Immature natural killer cell (primary cell): ENCODE measurements around the gene GCNT2. TPM values are rescaled to one million over a fixed set of nuclear protein-coding genes. Genes with fewer than 3 reads are reported as not detected.
"Not testable (repeated sequence)": the region's sequence is repeated elsewhere in the genome, so short reads cannot be mapped to it uniquely, and the experiment has no call there.

Source experiments
- DNase-seq, 3 donors: peaks; one replicate each; pipeline ENCODE4 v3.0.0; 2022; ENCODE audit warnings: mixed read lengths in 1 of 3
- H3K27ac Mint-ChIP-seq, 6 donors: one replicate each; pipeline ENCODE4 v1.8.0; 2020; ENCODE audit warnings: mixed read lengths in 6 of 6, mild to moderate bottlenecking in 5 of 6, inconsistent platforms in 4 of 6, moderate library complexity in 3 of 6
- H3K27me3 Mint-ChIP-seq, 3 donors: one replicate each; pipeline ENCODE4 v1.8.0; 2020 to 2021; ENCODE audit warnings: low read depth in 3 of 3, mild to moderate bottlenecking in 3 of 3, mixed read lengths in 3 of 3, moderate library complexity in 3 of 3, inconsistent platforms in 1 of 3
- H3K36me3 Mint-ChIP-seq, 3 donors: one replicate each; pipeline ENCODE4 v1.8.0; 2020; ENCODE audit warnings: mixed read lengths in 3 of 3, inconsistent platforms in 2 of 3, mild to moderate bottlenecking in 2 of 3
- H3K4me1 Mint-ChIP-seq, 2 donors: one replicate each; pipeline ENCODE4 v1.8.0; 2020; ENCODE audit warnings: inconsistent platforms in 2 of 2, mild to moderate bottlenecking in 2 of 2, mixed read lengths in 2 of 2, moderate library complexity in 1 of 2
- H3K4me3 Mint-ChIP-seq, 5 donors: one replicate each; pipeline ENCODE4 v1.8.0; 2020; ENCODE audit warnings: mild to moderate bottlenecking in 5 of 5, mixed read lengths in 5 of 5, inconsistent platforms in 3 of 5, moderate library complexity in 3 of 5
- H3K9me3 Mint-ChIP-seq, 6 donors: one replicate each; pipeline ENCODE4 v1.8.0; 2020; ENCODE audit warnings: mild to moderate bottlenecking in 6 of 6, mixed read lengths in 6 of 6, inconsistent platforms in 4 of 6, moderate library complexity in 3 of 6
- polyA plus RNA-seq, 3 donors: library from polyadenylated mRNA; unstranded; fragments of 300-500 nt; fragmentation: Illumina TruSeq; gene quantifications; one replicate each; pipeline ENCODE4 v1.2.3, GENCODE V29; 2021

Gene GCNT2
- polyA plus RNA-seq, 3 donors from 2014 or later, result 0.47 to 0.64 TPM; not detected in 1

- not testable (repeated sequence) for H3K4me1 Mint-ChIP-seq, H3K27ac Mint-ChIP-seq, H3K4me3 Mint-ChIP-seq, H3K27me3 Mint-ChIP-seq, H3K9me3 Mint-ChIP-seq, DNase-seq, H3K36me3 Mint-ChIP-seq
Observed at GRCh38 chr6:10491905-10492304, 29.2 kb upstream of the GCNT2 start.

DNA sequence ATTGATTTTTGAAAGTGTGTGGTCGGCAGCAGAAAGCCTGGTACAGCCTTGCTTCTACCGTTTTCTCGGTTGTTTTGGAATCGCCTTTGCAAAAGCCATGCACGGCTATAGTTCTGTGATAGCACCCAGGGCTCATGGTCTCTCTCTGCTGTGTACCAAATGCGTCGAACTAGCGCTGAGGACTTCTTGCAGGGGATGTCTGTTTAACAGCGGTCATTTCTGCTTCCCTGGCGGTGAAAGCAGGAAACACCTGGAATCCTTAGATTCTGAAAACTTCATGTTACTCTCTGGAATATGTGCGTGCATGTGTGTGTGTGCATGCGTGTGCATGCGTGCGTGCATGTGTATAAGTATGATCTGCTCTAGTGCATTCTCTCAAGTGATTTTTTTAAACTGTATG lies 26.1 kb upstream of the GCNT2 start:
- H3K27me3 Mint-ChIP-seq, result peaks cover 0 to 7% (median 6%) of the 10 kb centered on the region in 3 donors
- no peak overlapping the region for H3K4me3 Mint-ChIP-seq
- no peaks in the 10 kb centered on the region for H3K36me3 Mint-ChIP-seq
- no peaks in the 10 kb centered on the region for H3K4me1 Mint-ChIP-seq
- H3K9me3 Mint-ChIP-seq, result peaks cover 0 to 5% (median 0%) of the 10 kb centered on the region in 6 donors
- DNase-seq, result no peak
- H3K27ac Mint-ChIP-seq, result no peak overlapping the region

GRCh38 chr6:10505529-10505928 lies 15.6 kb upstream of the GCNT2 start:
- Mint-ChIP-seq H3K9me3 (no peaks in the 10 kb centered on the region), H3K4me3 (no peak overlapping the region), H3K36me3 (no peaks in the 10 kb centered on the region), H3K27ac (no peak overlapping the region), H3K27me3 (peaks cover 5 to 12% (median 6%) of the 10 kb centered on the region in 3 donors), H3K4me1 (peaks cover 7 to 10% of the 10 kb centered on the region in 2 donors)
- no peak for DNase-seq

- DNase-seq, result no peak
- Mint-ChIP-seq H3K27me3 (peaks cover 3 to 10% (median 3%) of the 10 kb centered on the region in 3 donors), H3K9me3 (no peaks in the 10 kb centered on the region), H3K4me1 (peaks cover 9 to 13% of the 10 kb centered on the region in 2 donors), H3K4me3 (no peak overlapping the region), H3K36me3 (no peaks in the 10 kb centered on the region), H3K27ac (no peak overlapping the region)
Observed at GRCh38 chr6:10507298-10507697, 13.9 kb upstream of the GCNT2 start.

DNA sequence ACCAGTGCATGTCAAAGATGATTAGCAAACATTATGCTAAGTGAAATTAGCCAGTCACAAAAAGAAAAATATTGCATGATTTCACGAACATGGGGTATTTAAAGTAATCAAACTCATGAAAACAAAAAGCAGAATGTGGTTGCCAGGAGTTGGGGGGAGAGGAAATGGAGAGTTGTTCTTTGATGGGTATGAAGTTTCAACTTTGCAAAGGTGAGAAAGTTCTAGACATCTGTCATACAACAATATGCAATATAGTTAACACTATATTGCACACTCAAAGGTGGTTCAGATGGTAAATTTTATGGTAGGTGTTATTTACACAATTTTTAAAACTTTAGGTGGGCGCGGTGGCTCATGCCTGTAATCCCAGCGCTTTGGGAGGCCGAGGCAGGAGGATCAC lies 13.4 kb upstream of the GCNT2 start:
- H3K4me3 Mint-ChIP-seq, result no peak overlapping the region
- peaks cover 2 to 6% (median 3%) of the 10 kb centered on the region in 3 donors for H3K27me3 Mint-ChIP-seq
- DNase-seq, result no peak
- H3K27ac Mint-ChIP-seq, result peak overlapping the region in 1 of 6 donors; percentile 3
- H3K9me3 Mint-ChIP-seq, result no peaks in the 10 kb centered on the region
- H3K36me3 Mint-ChIP-seq, result no peaks in the 10 kb centered on the region
- peaks cover 9 to 13% of the 10 kb centered on the region in 2 donors for H3K4me1 Mint-ChIP-seq

- peaks cover 2 to 6% (median 5%) of the 10 kb centered on the region in 3 donors for H3K27me3 Mint-ChIP-seq
- peak; percentile 21 to 39 (median 31) for DNase-seq
- no peak overlapping the region for H3K4me3 Mint-ChIP-seq
- peaks cover 9 to 13% of the 10 kb centered on the region in 2 donors for H3K4me1 Mint-ChIP-seq
- no peaks in the 10 kb centered on the region for H3K9me3 Mint-ChIP-seq
- no peaks in the 10 kb centered on the region for H3K36me3 Mint-ChIP-seq
- H3K27ac Mint-ChIP-seq, result no peak overlapping the region
Observed at GRCh38 chr6:10510592-10511367, 10.4 kb upstream of the GCNT2 start.

- Mint-ChIP-seq H3K4me1 (peaks cover 9 to 13% of the 10 kb centered on the region in 2 donors), H3K4me3 (no peak overlapping the region), H3K36me3 (no peaks in the 10 kb centered on the region), H3K27me3 (peaks cover 0 to 6% (median 3%) of the 10 kb centered on the region in 3 donors), H3K9me3 (no peaks in the 10 kb centered on the region), H3K27ac (no peak overlapping the region)
- DNase-seq, result no peak
Observed at GRCh38 chr6:10511477-10511876, 9.7 kb upstream of the GCNT2 start.

DNA sequence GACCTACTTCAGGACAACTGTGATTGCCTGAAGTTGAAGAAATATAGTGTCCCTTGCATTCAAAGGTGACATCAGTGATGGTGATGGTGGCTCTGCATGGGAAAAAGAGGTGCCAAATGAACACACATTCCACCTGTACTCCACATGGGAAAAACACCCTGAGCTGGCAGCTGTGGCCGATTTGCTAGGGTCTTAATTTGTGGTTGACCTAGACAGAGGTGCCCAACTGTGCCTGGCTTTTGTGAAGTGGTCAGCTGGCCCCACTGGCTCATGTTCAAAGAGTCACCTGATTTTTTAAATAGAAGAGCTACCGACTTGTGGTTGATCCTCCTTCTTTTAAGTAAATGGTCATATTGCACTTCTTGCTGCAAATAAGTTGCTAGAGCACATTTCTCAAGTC lies 7.6 kb upstream of the GCNT2 start:
- Mint-ChIP-seq H3K4me1 (peaks cover 3 to 5% of the 10 kb centered on the region in 2 donors), H3K27ac (no peak overlapping the region), H3K27me3 (peaks cover 0 to 3% (median 0%) of the 10 kb centered on the region in 3 donors), H3K36me3 (no peaks in the 10 kb centered on the region), H3K9me3 (no peaks in the 10 kb centered on the region), H3K4me3 (no peak overlapping the region)
- DNase-seq, result no peak

DNA sequence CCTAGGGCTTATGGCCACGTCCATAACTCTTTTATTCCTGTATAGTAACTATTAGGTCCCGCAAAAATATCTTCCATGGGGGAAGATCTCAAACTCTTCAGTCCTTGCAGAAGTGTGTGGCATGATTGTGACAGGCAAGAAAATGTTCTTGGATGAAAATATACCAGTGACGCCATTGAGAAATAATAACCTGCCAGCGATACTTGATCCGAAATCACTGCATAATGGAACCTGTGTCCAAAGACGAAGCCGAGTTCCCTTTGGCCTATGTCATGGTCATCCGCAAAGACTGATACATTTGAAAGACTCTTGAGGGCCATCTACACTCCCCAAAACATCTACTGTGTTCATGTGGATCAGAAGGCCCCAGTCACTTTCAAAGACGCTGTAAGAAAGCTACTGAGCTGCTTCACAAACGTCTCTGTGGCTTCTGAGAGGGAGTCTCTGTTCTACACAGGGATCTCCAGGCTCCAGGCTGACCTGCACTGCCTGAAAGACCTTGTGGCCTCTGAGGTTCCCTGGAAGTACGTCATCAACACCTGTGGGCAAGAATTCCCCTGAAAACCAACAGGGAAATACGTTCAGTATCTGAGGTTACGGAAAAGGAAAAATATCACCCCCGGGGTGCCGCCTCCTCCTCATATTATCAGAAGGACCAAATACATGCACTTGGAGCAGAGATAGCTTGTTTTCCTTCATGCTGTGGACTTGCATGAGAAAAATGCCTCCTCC lies 6.9 kb upstream of the GCNT2 start:
- H3K27me3 Mint-ChIP-seq, result peaks cover 0 to 5% (median 2%) of the 10 kb centered on the region in 3 donors
- DNase-seq, result no peak
- peaks cover 3 to 5% of the 10 kb centered on the region in 2 donors for H3K4me1 Mint-ChIP-seq
- no peaks in the 10 kb centered on the region for H3K9me3 Mint-ChIP-seq
- no peak overlapping the region for H3K27ac Mint-ChIP-seq
- H3K4me3 Mint-ChIP-seq, result no peak overlapping the region
- H3K36me3 Mint-ChIP-seq, result no peaks in the 10 kb centered on the region

DNA sequence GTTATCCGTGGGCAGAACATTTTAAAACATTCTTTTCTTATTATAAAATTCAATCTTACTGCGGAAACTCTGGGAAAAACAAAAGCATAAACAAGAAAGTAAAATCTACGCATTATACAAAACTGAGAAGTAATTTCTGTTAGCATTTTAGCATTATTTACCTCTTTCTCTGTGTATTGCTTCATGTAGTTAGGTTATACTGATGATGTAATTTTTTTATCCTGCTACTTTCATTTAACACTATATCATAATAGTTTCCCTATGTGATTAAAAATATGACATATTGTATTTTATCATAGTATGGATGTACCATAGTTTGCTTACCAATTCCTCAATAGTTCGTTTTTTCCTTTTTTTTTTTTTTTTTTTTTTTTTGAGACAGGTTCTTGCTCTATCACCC lies 4.2 kb upstream of the GCNT2 start:
- H3K36me3 Mint-ChIP-seq, result no peaks in the 10 kb centered on the region
- H3K9me3 Mint-ChIP-seq, result no peaks in the 10 kb centered on the region
- H3K27ac Mint-ChIP-seq, result no peak overlapping the region
- H3K27me3 Mint-ChIP-seq, result peaks cover under 1 to 9% (median 8%) of the 10 kb centered on the region in 3 donors
- no peaks in the 10 kb centered on the region for H3K4me1 Mint-ChIP-seq
- no peak overlapping the region for H3K4me3 Mint-ChIP-seq
- no peak for DNase-seq

DNA sequence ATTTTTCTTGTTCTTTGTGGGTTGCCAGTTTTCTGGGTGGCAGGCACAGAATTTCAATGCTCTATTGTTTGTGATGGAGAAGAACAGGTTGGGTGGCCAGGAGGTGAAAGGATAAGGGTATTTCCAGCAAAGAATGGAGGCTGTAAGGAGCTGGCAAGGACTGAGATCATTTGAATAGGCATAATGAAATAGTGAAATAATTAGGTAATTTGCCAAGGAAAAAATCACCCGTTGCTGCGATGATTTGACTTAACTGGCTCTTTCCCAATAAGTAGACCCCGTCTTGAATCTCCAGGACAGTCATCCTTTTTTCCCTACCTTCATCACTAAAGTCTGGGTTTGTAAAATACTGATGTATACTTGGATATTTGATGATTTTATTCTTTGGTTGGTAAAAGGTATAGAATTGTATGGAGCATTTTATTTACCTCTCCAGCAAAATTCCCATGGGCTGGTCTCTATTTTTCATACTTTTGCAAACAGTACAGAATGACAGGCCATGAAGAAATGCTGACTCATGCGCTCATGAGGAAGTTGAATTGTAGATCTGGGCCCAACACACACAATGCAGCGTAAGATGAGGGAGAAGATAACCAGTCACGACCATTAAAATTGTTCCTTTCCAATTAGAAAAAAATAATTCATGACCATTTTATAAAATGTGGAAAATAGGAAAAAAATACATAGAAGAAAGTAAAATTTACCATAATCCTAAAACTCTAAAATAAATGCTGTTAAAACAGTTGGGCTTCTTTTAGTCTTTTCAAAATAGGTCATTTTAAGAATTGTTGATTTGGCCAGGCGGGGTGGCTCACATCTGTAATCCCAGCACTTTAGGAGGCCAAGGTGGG lies 2.4 kb upstream of the GCNT2 start:
- Mint-ChIP-seq H3K4me3 (no peak overlapping the region), H3K9me3 (no peaks in the 10 kb centered on the region), H3K27me3 (peaks cover 4 to 11% (median 9%) of the 10 kb centered on the region in 3 donors), H3K36me3 (no peaks in the 10 kb centered on the region), H3K27ac (no peak overlapping the region), H3K4me1 (no peaks in the 10 kb centered on the region)
- DNase-seq, result no peak

- peaks cover 4 to 12% (median 9%) of the 10 kb centered on the region in 3 donors for H3K27me3 Mint-ChIP-seq
- H3K4me1 Mint-ChIP-seq, H3K9me3 Mint-ChIP-seq, H3K36me3 Mint-ChIP-seq, H3K4me3 Mint-ChIP-seq, DNase-seq, H3K27ac Mint-ChIP-seq: not testable (repeated sequence)
Observed at GRCh38 chr6:10519408-10519697, 1.8 kb upstream of the GCNT2 start.

DNA sequence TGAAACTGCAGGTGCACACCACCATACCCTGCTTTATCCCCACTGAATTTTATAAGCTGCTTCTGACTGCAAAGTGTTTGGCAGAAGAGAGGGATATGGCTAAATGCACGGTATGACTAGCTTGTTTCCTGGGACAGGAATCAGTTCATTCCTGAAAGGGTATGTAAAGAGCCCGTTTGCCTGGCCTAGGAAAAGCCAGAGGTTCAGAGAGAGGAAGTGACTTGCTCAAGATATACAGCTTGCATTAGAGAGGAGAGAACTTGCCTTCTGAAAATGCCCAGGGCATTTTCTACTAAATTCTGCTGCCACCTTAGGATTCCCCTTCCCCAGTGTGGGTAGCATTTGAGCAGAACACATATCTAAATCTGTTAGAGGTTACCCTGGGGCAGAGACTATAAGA lies 683 bp upstream of the GCNT2 start:
- Mint-ChIP-seq H3K27ac (no peak overlapping the region), H3K27me3 (peaks cover 4 to 12% (median 9%) of the 10 kb centered on the region in 3 donors), H3K4me3 (no peak overlapping the region), H3K36me3 (no peaks in the 10 kb centered on the region), H3K4me1 (no peaks in the 10 kb centered on the region), H3K9me3 (no peaks in the 10 kb centered on the region)
- no peak for DNase-seq
